HEK293 (cell line): Measurements from ENCODE around the gene GPR22.
A peak's percentile ranks its signal among the peaks of the same experiment; 100 is the strongest.

Source experiments
- CTCF ChIA-PET: fragments of 350-600 bp; formaldehyde crosslinking; extraction: SDS; loops from one replicate; lab custom pipeline; 2021; ENCODE audit warnings: antibody characterized with exemption; lab: Yijun Ruan, JAX
- POLR2A ChIA-PET: fragments of 300-600 bp; formaldehyde crosslinking; extraction: SDS; loops from one replicate; lab custom pipeline; 2020; ENCODE audit warnings: antibody characterized with exemption, inconsistent platforms; lab: Yijun Ruan, JAX
- H3K27ac ChIP-seq: fragments of 200-500 bp; sonication (Bioruptor generic); 2 replicates; pipeline ENCODE4 v1.5.1; 2014; ENCODE audit warnings: low read depth, low read length, control low read depth, inconsistent platforms; ENCODE audit errors: extremely low read depth
- H3K36me3 ChIP-seq, 2 experiments: fragments of 200-500 bp in 1 of 2; sonication (Bioruptor generic) in 1 of 2; 1 replicate in 1 of 2; 2 replicates in 1 of 2; pipeline ENCODE4 v1.5.1; 2014 to 2017; ENCODE audit warnings: inconsistent platforms in 2 of 2, low read length in 2 of 2; ENCODE audit not compliant: control insufficient read depth in 2 of 2, insufficient read depth in 1 of 2
- H3K4me1 ChIP-seq: fragments of 200-500 bp; sonication (Bioruptor generic); 2 replicates; pipeline ENCODE4 v1.5.1; 2014; ENCODE audit warnings: mild to moderate bottlenecking, low read length, inconsistent platforms; ENCODE audit not compliant: control insufficient read depth, insufficient read depth
- H3K4me3 ChIP-seq: 2 replicates; pipeline ENCODE4 v1.5.1; 2011; ENCODE audit warnings: low read depth, mild to moderate bottlenecking, control low read depth, low read length, moderate library complexity
- H3K9me3 ChIP-seq: fragments of 200-500 bp; sonication (Bioruptor generic); 2 replicates; pipeline ENCODE4 v1.5.1; 2014; ENCODE audit warnings: low read depth, low read length, inconsistent platforms; ENCODE audit not compliant: control insufficient read depth, insufficient read depth
- GFI1B ChIP-seq: fragments of 450-650 bp; formaldehyde crosslinking; IDR thresholded peaks from 2 replicates; pipeline ENCODE4 v1.5.1; 2016; ENCODE audit warnings: missing biosample characterization, missing genetic modification characterization
- GLI2 ChIP-seq: fragments of 450-650 bp; formaldehyde crosslinking; IDR thresholded peaks from 2 replicates; pipeline ENCODE4; 2017; ENCODE audit warnings: missing biosample characterization, missing genetic modification characterization, low read depth, borderline replicate concordance
- KLF10 ChIP-seq: fragments of 450-650 bp; IDR thresholded peaks from 2 replicates; pipeline ENCODE4 v1.5.1; 2018; ENCODE audit warnings: missing biosample characterization, mild to moderate bottlenecking, missing genetic modification characterization
- PRDM1 ChIP-seq: fragments of 450-650 bp; formaldehyde crosslinking; IDR thresholded peaks from 2 replicates; pipeline ENCODE4; 2016; ENCODE audit warnings: missing biosample characterization, missing genetic modification characterization
- PRDM10 ChIP-seq: fragments of 450-650 bp; formaldehyde crosslinking; IDR thresholded peaks from 2 replicates; pipeline ENCODE4 v1.5.1; 2016; ENCODE audit warnings: missing biosample characterization, missing genetic modification characterization
- RBAK ChIP-seq: fragments of 450-650 bp; formaldehyde crosslinking; IDR thresholded peaks from 2 replicates; pipeline ENCODE4 v1.5.1; 2016; ENCODE audit warnings: missing biosample characterization, missing genetic modification characterization
- SP7 ChIP-seq: fragments of 450-650 bp; formaldehyde crosslinking; IDR thresholded peaks from 2 replicates; pipeline ENCODE4 v1.5.1; 2016; ENCODE audit warnings: missing biosample characterization, missing genetic modification characterization
- TCF7L2 ChIP-seq: IDR thresholded peaks from 2 replicates; pipeline ENCODE4 v1.6.1; 2011; ENCODE audit warnings: low read depth, mild to moderate bottlenecking, inconsistent platforms, low read length, moderate library complexity, borderline replicate concordance
- YY2 ChIP-seq: fragments of 450-650 bp; formaldehyde crosslinking; IDR thresholded peaks from 2 replicates; pipeline ENCODE4 v1.5.1; 2016; ENCODE audit warnings: missing biosample characterization, missing genetic modification characterization
- ZBTB1 ChIP-seq: fragments of 450-650 bp; formaldehyde crosslinking; IDR thresholded peaks from 2 replicates; pipeline ENCODE4 v1.5.1; 2016; ENCODE audit warnings: missing biosample characterization, missing genetic modification characterization
- ZBTB11 ChIP-seq: fragments of 450-650 bp; formaldehyde crosslinking; conservative IDR thresholded peaks from 2 replicates; pipeline ENCODE4 v1.5.1; 2016; ENCODE audit warnings: low read depth, missing biosample characterization, missing genetic modification characterization
- ZBTB20 ChIP-seq: fragments of 450-650 bp; formaldehyde crosslinking; IDR thresholded peaks from 2 replicates; pipeline ENCODE4 v1.5.1; 2016; ENCODE audit warnings: missing biosample characterization, missing genetic modification characterization
- ZNF132 ChIP-seq: fragments of 450-650 bp; formaldehyde crosslinking; IDR thresholded peaks from 2 replicates; pipeline ENCODE4 v1.5.1; 2017; ENCODE audit warnings: missing biosample characterization, missing genetic modification characterization, borderline replicate concordance
- ZNF146 ChIP-seq: fragments of 450-650 bp; formaldehyde crosslinking; IDR thresholded peaks from 2 replicates; pipeline ENCODE4 v1.5.1; 2016; ENCODE audit warnings: missing biosample characterization, missing genetic modification characterization
- ZNF24 ChIP-seq: fragments of 450-650 bp; formaldehyde crosslinking; IDR thresholded peaks from 2 replicates; pipeline ENCODE4 v1.5.1; 2016; ENCODE audit warnings: missing biosample characterization, missing genetic modification characterization
- ZNF350 ChIP-seq: fragments of 450-650 bp; formaldehyde crosslinking; IDR thresholded peaks from 2 replicates; pipeline ENCODE4 v1.5.0; 2017; ENCODE audit warnings: missing biosample characterization, mild to moderate bottlenecking, missing genetic modification characterization
- ZNF366 ChIP-seq: fragments of 450-650 bp; formaldehyde crosslinking; conservative IDR thresholded peaks from 2 replicates; pipeline ENCODE4 v1.5.1; 2016; ENCODE audit warnings: missing biosample characterization, missing genetic modification characterization
- ZNF544 ChIP-seq: fragments of 450-650 bp; formaldehyde crosslinking; IDR thresholded peaks from 2 replicates; pipeline ENCODE4 v1.5.0; 2017; ENCODE audit warnings: missing biosample characterization, missing genetic modification characterization
- ZNF600 ChIP-seq: fragments of 450-650 bp; formaldehyde crosslinking; IDR thresholded peaks from 2 replicates; pipeline ENCODE4 v1.5.1; 2016; ENCODE audit warnings: missing biosample characterization, missing genetic modification characterization
- ZNF626 ChIP-seq: fragments of 450-650 bp; sonication (Bioruptor Pico); formaldehyde crosslinking; IDR thresholded peaks from 2 replicates; pipeline ENCODE4 v1.5.1; 2018; ENCODE audit warnings: missing biosample characterization, missing genetic modification characterization, inconsistent platforms
- ZNF629 ChIP-seq: fragments of 450-650 bp; formaldehyde crosslinking; IDR thresholded peaks from 2 replicates; pipeline ENCODE4 v1.5.1; 2017; ENCODE audit warnings: missing biosample characterization, missing genetic modification characterization
- ZNF639 ChIP-seq: fragments of 450-650 bp; formaldehyde crosslinking; IDR thresholded peaks from 2 replicates; pipeline ENCODE4 v1.5.1; 2016; ENCODE audit warnings: missing biosample characterization, missing genetic modification characterization
- ZNF654 ChIP-seq: fragments of 450-650 bp; formaldehyde crosslinking; IDR thresholded peaks from 2 replicates; pipeline ENCODE4 v1.5.1; 2016; ENCODE audit warnings: low read depth, missing biosample characterization, missing genetic modification characterization
- ZNF660 ChIP-seq: fragments of 450-650 bp; IDR thresholded peaks from 2 replicates; pipeline ENCODE4 v1.5.1; 2018; ENCODE audit warnings: missing biosample characterization, mild to moderate bottlenecking, missing genetic modification characterization
- ZNF837 ChIP-seq: fragments of 450-650 bp; formaldehyde crosslinking; IDR thresholded peaks from 2 replicates; pipeline ENCODE4 v1.5.1; 2016; ENCODE audit warnings: missing biosample characterization, missing genetic modification characterization
- ZNF843 ChIP-seq: fragments of 450-650 bp; formaldehyde crosslinking; IDR thresholded peaks from 2 replicates; pipeline ENCODE4 v1.5.1; 2016; ENCODE audit warnings: missing biosample characterization, missing genetic modification characterization
- ZSCAN23 ChIP-seq: fragments of 450-650 bp; formaldehyde crosslinking; IDR thresholded peaks from 2 replicates; pipeline ENCODE4 v1.5.1; 2016; ENCODE audit warnings: missing biosample characterization, missing genetic modification characterization
- ZXDB ChIP-seq: fragments of 450-650 bp; formaldehyde crosslinking; IDR thresholded peaks from 2 replicates; pipeline ENCODE4 v1.5.1; 2016; ENCODE audit warnings: missing biosample characterization, missing genetic modification characterization

Gene GPR22

GRCh38 chr7:107505362-107505761 lies 35.5 kb downstream of the GPR22 start:
- Histone ChIP-seq H3K4me1 (peaks cover 19% of the 10 kb centered on the region), H3K27ac (no peak overlapping the region), H3K9me3 (no peaks in the 10 kb centered on the region)
- POLR2A ChIA-PET = no interaction called here
- CTCF ChIA-PET = interaction anchor here (0.6 kb wide), 1 partner anchor 29 kb away, joined by 3 read pairs; no protein-coding TSS in a partner anchor
- TF ChIP-seq ZNF24 (tag by site-specific recombination) = no peak
- no peak for TF ChIP-seq ZNF654
- TF ChIP-seq, all 188 proteins: peak for 0
- H3K4me3 ChIP-seq = no peak overlapping the region
- no peaks in the 10 kb centered on the region for H3K36me3 ChIP-seq

GRCh38 chr7:107505997-107506673 lies 36.3 kb downstream of the GPR22 start:
- H3K27ac ChIP-seq = no peak overlapping the region
- H3K36me3 ChIP-seq = no peaks in the 10 kb centered on the region
- H3K4me3 ChIP-seq = no peak overlapping the region
- ChIA-PET POLR2A (interaction anchor here (0.6 kb wide), 1 partner anchor 392 kb away, joined by 3 read pairs; no protein-coding TSS in a partner anchor), CTCF (interaction anchor here (0.6 kb wide), 1 partner anchor 28 kb away, joined by 3 read pairs; no protein-coding TSS in a partner anchor)
- H3K4me1 ChIP-seq = peaks cover 19% of the 10 kb centered on the region
- no peaks in the 10 kb centered on the region for H3K9me3 ChIP-seq
- TF ChIP-seq PRDM1 (tag by site-specific recombination) = no peak
- TF ChIP-seq ZBTB20 = no peak
- TF ChIP-seq ZNF350 (tag by site-specific recombination) = no peak
- no peak for TF ChIP-seq RBAK (tag by site-specific recombination)
- no peak for TF ChIP-seq ZNF837 (tag by site-specific recombination)
- TF ChIP-seq ZNF626 = no peak
- peak; percentile 57 for TF ChIP-seq ZXDB (tag by site-specific recombination)
- TF ChIP-seq SP7 (tag by site-specific recombination) = no peak
- no peak for TF ChIP-seq GFI1B
- no peak for TF ChIP-seq ZNF132 (tag by site-specific recombination)
- TF ChIP-seq ZBTB11 (tag by site-specific recombination) = no peak
- TF ChIP-seq ZBTB1 (tag by site-specific recombination) = no peak
- TF ChIP-seq ZNF639 (tag by site-specific recombination) = no peak
- 0 out of 2 replicates have a peak, but pooled peaks have one; percentile 27 for TF ChIP-seq ZNF600 (tag by site-specific recombination)
- TF ChIP-seq YY2 (tag by site-specific recombination) = no peak
- no peak for TF ChIP-seq ZSCAN23
- TF ChIP-seq ZNF366 (tag by site-specific recombination) = 0 out of 2 replicates have a peak, but pooled peaks have one; percentile 17
- no peak for TF ChIP-seq ZNF544 (tag by site-specific recombination)
- TF ChIP-seq PRDM10 (tag by site-specific recombination) = peak; percentile 70; the same call in 1 of the 2 replicates
- TF ChIP-seq ZNF843 (tag by site-specific recombination) = no peak
- TF ChIP-seq ZNF146 (tag by site-specific recombination) = no peak
- TF ChIP-seq ZNF654 = no peak
- no peak for TF ChIP-seq ZNF629 (tag by site-specific recombination)
- TF ChIP-seq GLI2 (tag by site-specific recombination) = no peak
- TF ChIP-seq KLF10 (tag by site-specific recombination) = no peak
- no peak for TF ChIP-seq TCF7L2
- 0 out of 2 replicates have a peak, but pooled peaks have one; percentile 33 for TF ChIP-seq ZNF660 (tag by site-specific recombination)
